GM18951 (cell line): ENCODE measurements around the gene GBX2.

Source experiments
- POLR2A ChIP-seq: IDR thresholded peaks from 4 replicates; pipeline ENCODE4 v1.6.1; 2011; ENCODE audit warnings: mild to moderate bottlenecking; ENCODE audit not compliant: insufficient read length, insufficient read depth; ENCODE audit errors: extremely low read depth
- in situ Hi-C: fragments of 300-500 bp; cut with MboI; formaldehyde crosslinking; loops from one replicate; pipeline ENCODE4 v1.12.0; 2022; ENCODE audit warnings: low sequenced_read_pairs, mixed read lengths, inconsistent platforms; ENCODE audit not compliant: unreplicated experiment

GBX2 gene

DNA sequence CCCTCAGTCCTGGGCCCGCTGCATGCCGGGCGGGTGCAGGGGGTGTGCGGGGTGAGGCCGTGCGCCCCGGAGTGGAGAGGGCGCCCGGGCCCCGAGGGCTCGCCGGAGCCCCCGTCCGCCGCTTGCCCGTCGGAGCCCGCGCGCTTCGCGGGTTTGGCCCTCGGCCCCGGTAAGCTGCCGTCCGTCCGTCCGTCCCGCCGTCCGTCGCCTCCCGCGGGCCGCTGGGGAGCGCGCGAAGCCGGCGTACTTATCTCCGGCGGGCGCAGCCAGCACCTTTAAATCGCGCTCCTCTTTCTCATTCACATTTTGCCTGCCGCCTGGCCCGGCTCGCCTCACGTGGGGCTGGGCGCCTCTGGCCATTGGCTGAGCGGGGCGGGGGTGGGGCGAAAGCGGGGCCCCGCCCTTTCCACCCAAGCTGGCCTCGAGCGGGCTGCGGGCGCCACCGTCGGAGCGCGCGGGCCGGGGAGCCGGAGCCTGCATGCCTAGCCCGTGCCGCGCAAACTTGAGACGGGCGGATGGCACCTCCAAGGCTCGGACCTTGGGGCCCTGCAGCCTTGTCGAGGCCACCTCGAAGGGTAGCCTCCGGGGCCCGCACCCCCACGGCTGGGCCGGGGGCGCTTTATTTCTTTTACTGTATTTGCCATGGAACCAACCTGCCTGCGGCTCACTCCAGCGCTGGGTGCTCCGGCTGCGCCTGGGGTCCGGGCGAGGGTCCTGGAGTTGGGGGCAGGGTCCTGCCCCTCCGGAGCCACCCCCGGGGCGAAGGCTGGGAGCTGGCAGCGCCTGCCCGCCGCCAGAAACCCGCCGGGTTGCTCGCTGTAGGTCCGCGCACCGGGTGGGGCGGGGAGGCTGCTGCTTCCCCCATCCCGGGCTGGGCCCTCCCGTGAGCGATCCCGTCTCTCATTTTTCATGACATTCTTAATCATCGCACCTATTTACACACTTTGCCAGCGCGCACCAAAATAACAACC is at the start of gene GBX2:
TSS of gene GBX2 (minus strand) at position 277 of the 971 bp plus-strand sequence. CDS start 415 bp downstream, outside the sequence.
- no peak for TF ChIP-seq POLR2A
- in situ Hi-C loops: no loop called here

GRCh38 chr2:236217926-236218325 is 49.7 kb upstream of the GBX2 start:
- in situ Hi-C loops: no loop called here

GRCh38 chr2:236216711-236217110 is 48.5 kb upstream of the GBX2 start:
- TF ChIP-seq POLR2A: no peak
- in situ Hi-C loops: no loop called here

More at GRCh38 chr2:236217926-236218325, 49.7 kb upstream of the GBX2 start:
- no peak for TF ChIP-seq POLR2A

DNA sequence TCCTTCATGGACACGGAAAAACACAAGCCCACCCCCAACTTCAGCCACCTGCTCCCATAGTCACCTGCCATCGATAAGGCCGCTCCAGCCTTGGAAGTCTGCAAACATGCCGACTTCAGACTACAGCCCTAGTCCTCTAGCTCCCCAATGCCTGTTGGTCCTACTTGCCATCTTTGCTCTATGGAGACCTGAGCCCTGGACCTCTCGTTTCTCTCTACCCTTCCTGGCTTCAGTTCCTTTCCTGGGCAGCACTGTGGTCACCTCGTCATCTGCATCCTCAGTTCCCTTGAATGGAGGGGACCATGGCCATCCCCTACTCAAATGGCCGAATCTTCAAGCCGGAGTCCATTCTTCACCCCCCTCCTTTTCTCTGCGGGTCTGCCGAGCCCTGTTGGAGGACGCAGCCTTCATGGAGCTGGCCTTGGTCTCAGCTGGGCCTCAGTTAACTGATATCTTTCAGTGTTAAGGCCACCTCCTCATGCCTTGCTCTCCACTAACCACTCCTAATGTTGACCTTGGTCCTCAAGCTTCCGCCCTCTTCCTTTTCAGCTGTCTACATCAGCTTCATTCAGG is 47.7 kb upstream of the GBX2 start:
- TF ChIP-seq POLR2A: no peak
- in situ Hi-C loops: no loop called here

DNA sequence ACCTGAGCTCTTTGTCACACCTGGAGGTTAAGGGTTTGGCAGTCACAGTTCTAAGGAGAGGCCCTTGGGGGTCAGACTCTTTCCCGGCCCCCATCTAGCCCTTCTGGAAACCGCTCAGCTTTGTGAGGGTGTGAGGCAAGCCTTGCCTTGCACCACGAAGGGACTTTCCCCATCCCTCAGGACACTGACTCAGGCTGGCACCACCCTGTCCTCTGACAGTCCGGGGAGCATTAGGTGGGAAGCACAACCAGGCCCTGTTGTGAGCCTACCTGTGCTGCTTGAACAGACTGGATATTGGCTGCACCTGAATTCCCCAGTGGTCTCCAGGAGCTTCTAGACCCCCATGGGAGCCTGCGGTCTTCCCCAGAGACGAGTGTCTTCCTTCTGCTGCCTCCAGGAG is 47.0 kb upstream of the GBX2 start:
- no peak for TF ChIP-seq POLR2A
- in situ Hi-C loops: no loop called here

- in situ Hi-C loops: no loop called here
- no peak for TF ChIP-seq POLR2A
Observed at GRCh38 chr2:236214376-236214995, 46.3 kb upstream of the GBX2 start.

- in situ Hi-C loops: no loop called here
- no peak for TF ChIP-seq POLR2A
Observed at GRCh38 chr2:236211296-236211695, 43.1 kb upstream of the GBX2 start.

DNA sequence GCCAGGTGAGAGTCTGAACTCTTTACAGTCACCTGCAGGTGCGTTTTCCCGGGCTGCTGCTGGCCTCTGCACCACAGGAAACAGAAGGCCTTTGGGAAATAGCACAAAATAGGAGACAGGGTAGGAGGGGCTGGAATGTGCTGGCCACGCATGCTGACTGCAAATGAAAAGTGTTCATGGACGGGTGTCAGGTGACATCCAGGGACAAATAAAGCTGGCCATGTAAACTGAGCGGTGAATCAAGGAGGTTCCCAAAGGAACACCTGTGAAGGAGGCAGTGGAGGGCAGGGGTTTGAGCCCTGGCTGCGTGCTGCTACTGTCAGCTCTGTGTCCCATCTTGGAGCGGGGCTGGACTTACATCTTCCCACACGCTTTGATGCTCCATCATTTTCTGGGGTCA is 42.4 kb upstream of the GBX2 start:
- no peak for TF ChIP-seq POLR2A
- in situ Hi-C loops: no loop called here

DNA sequence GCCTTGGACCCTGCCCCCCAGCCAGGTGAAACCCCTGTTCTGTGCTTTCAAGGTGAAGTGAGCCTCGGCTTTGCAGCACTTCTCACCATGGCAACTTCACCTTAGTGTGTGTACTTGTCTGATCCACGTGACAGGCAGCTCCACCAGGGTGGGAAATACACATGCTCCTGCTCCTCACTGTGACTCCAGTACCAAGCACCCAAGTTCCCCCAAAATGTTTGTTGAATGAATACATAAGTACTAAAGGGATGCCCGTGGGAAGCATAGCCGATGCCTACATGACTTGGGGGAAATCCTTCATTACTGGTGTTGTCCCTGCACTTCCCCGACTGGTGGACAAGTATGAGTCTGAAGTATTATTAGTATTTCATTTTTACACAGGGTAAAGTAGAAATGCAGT is 41.8 kb upstream of the GBX2 start:
- no peak for TF ChIP-seq POLR2A

GRCh38 chr2:236209535-236209934 is 41.3 kb upstream of the GBX2 start:
- TF ChIP-seq POLR2A: no peak
- in situ Hi-C loops: no loop called here

More for the DNA sequence above, 41.8 kb upstream of the GBX2 start:
- in situ Hi-C loops: no loop called here

DNA sequence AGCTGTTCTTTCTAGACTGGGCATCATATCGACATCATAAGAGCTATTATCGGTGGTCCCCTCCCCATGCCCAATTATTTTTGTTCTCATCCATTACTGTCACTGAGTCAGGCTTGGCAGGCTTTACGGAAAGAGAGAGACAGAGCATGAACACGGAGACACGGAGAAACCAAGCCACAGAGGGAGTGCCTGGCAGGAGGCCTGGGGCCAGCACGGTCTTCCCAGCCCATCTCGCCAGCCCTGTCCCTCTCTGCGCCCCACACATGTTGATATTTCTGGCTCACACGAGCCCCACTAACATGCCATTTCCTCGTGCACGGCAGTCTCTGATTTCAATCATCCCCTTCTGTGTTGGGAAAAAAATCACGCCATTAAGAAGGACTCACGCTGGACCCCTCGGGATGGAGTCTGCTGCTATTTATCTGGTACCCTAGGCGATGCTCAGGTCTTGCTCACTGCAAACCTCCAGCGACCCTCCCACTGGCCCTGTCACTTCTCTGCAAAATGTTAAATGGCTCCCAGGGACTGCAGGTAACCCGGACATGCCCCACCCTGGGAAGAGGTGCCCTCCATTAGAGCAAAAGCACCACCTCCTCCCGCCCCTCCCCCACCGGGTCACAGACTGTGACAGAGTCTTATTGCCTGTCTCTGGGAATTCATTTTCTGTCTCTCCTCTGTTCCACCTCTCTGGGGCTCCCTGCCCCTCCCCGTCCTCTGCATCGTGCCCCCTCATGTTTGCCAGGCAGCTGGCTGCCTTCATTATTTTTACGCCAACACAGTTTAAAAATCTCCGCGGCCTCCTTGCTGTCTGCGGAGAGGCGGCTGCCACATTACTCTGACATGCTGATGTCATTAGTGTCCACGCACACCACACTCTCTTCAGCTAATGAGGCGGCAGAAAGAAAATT is 40.1 kb upstream of the GBX2 start:
- in situ Hi-C loops: no loop called here
- TF ChIP-seq POLR2A: no peak

DNA sequence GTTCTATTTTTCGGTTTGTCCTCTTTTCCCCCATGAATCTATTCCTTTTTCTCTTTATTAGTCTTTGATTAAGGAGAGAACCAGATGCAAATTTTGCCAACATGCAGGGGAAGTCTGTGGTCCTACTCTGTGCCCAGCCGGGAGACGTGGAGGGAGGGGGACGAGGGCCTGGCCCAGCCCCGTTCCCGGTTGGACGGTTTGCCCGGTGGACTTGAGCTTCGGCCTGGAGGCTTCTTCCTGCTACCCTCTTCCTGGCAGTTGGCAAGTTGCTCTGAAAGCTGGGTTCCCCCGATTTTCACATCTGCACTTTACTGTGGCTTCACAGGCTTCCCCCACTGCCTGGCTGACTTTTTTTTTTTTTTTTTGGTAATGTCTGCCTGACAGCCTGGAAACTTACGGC is 39.3 kb upstream of the GBX2 start:
- no peak for TF ChIP-seq POLR2A

More for the DNA sequence above, 39.3 kb upstream of the GBX2 start:
- in situ Hi-C loops: no loop called here
